HCT116 (cell line): ENCODE results near the gene TMEM121B. TPM values are rescaled to one million over a fixed set of nuclear protein-coding genes. Genes with fewer than 3 reads are reported as not detected.

Experiments
- ATAC-seq: fragments of 200-7000 bp; cut with Tn5 transposase; 2 replicates; pipeline ENCODE4 v1.9.1; 2020; ENCODE audit warnings: mild to moderate bottlenecking, moderate library complexity
- BruUV-seq: library from RNA; stranded (reverse); fragments of 400-500 nt; replicated peaks from 2 replicates; lab custom pipeline; 2021; lab: Mats Ljungman, UMichigan
- CTCF ChIA-PET: fragments of 300-600 bp; sonication (Branson Sonifier 250); formaldehyde crosslinking; loops from one replicate; lab custom pipeline; 2021; ENCODE audit warnings: antibody characterized with exemption; lab: Charles Lee
- POLR2A ChIA-PET: fragments of 300-600, 350-600 bp; sonication (Branson Sonifier 250); formaldehyde crosslinking; loops from one replicate; lab custom pipeline; 2021; ENCODE audit warnings: antibody characterized with exemption; lab: Charles Lee
- RAD21 ChIA-PET, 2 experiments: fragments of 300-600 bp; sonication (Branson Sonifier 250); formaldehyde crosslinking; loops; one replicate each; lab custom pipeline; 2023; ENCODE audit warnings: low total read pairs in 2 of 2; ENCODE audit not compliant: uncharacterized antibody in 2 of 2, unreplicated experiment in 2 of 2, low non-redundant PET in 1 of 2; lab: Charles Lee
- DNase-seq: peaks from one replicate; pipeline ENCODE4 v3.0.0-alpha.2; 2010; ENCODE audit warnings: low read depth, low spot score
- H2AFZ ChIP-seq: fragments of 200-600 bp; shearing (Covaris generic), sonication (generic); 2 replicates; pipeline ENCODE4 v1.6.1; 2017; ENCODE audit warnings: low read depth, mixed run types, mixed read lengths, antibody characterized with exemption, low read length; ENCODE audit not compliant: poor library complexity, severe bottlenecking
- H3K27ac ChIP-seq: 2 replicates; pipeline ENCODE4 v1.5.1; 2012; ENCODE audit warnings: low read depth, low read length
- H3K27me3 ChIP-seq: fragments of 200-600 bp; sonication (generic); 2 replicates; pipeline ENCODE4 v1.6.1; 2016; ENCODE audit warnings: mixed run types, low read length, mixed read lengths; ENCODE audit not compliant: insufficient read depth
- H3K36me3 ChIP-seq, 2 experiments: fragments of 200-500 bp in 1 of 2; fragments of 200-600 bp in 1 of 2; sonication (Bioruptor generic) in 1 of 2; sonication (generic) in 1 of 2; 2 replicates each; pipeline versions ENCODE4 v1.5.1 to v1.6.1; 2014 to 2016; ENCODE audit warnings: low read length in 2 of 2, inconsistent platforms in 1 of 2, mixed read lengths in 1 of 2, mixed run types in 1 of 2; ENCODE audit not compliant: insufficient read depth in 2 of 2, control insufficient read depth in 1 of 2
- H3K4me1 ChIP-seq, 2 experiments: fragments of 200-600 bp in 1 of 2; sonication (generic) in 1 of 2; 2 replicates each; pipeline versions ENCODE4 v1.5.1 to v1.6.1; 2012 to 2017; ENCODE audit warnings: low read length in 2 of 2, inconsistent platforms in 1 of 2, mild to moderate bottlenecking in 1 of 2, mixed read lengths in 1 of 2, mixed run types in 1 of 2, moderate library complexity in 1 of 2; ENCODE audit not compliant: insufficient read depth in 2 of 2, control insufficient read depth in 1 of 2
- H3K4me2 ChIP-seq: fragments of 200-600 bp; sonication (generic); 2 replicates; pipeline ENCODE4 v1.6.1; 2017; ENCODE audit warnings: mixed run types, low read length, mixed read lengths
- H3K4me3 ChIP-seq, 2 experiments: fragments of 200-600 bp in 1 of 2; sonication (generic) in 1 of 2; replicated peaks in 1 of 2; 2 replicates each; pipeline ENCODE4 v1.5.1; 2011 to 2016; ENCODE audit warnings: low read length in 2 of 2, control low read depth in 1 of 2, low read depth in 1 of 2, mild to moderate bottlenecking in 1 of 2, mixed read lengths in 1 of 2, mixed run types in 1 of 2
- H3K79me2 ChIP-seq: fragments of 200-600 bp; sonication (generic); 2 replicates; pipeline ENCODE4 v1.6.1; 2017; ENCODE audit warnings: mild to moderate bottlenecking, mixed run types, low read length, moderate library complexity, mixed read lengths; ENCODE audit not compliant: insufficient read depth
- H3K9ac ChIP-seq: fragments of 200-600 bp; sonication (generic); 2 replicates; pipeline ENCODE4 v1.6.1; 2016; ENCODE audit warnings: low read length, mixed read lengths
- H3K9me2 ChIP-seq: fragments of 200-600 bp; sonication (generic), shearing (Covaris generic); 2 replicates; pipeline ENCODE4 v1.6.1; 2017; ENCODE audit warnings: mixed run types, mild to moderate bottlenecking, moderate library complexity; ENCODE audit not compliant: insufficient read depth
- H3K9me3 ChIP-seq, 2 experiments: fragments of 200-500 bp in 1 of 2; fragments of 200-600 bp in 1 of 2; sonication (Bioruptor generic) in 1 of 2; sonication (generic) in 1 of 2; 2 replicates each; pipeline ENCODE4 v1.6.1; 2014 to 2017; ENCODE audit warnings: low read length in 2 of 2, mixed read lengths in 2 of 2, inconsistent platforms in 1 of 2, low read depth in 1 of 2, mild to moderate bottlenecking in 1 of 2, mixed run types in 1 of 2, moderate library complexity in 1 of 2; ENCODE audit not compliant: control insufficient read depth in 1 of 2, insufficient read depth in 1 of 2
- H4K20me1 ChIP-seq: fragments of 200-600 bp; sonication (generic), shearing (Covaris generic); 2 replicates; pipeline ENCODE4 v1.6.1; 2017; ENCODE audit warnings: mixed run types, mild to moderate bottlenecking, moderate library complexity; ENCODE audit not compliant: insufficient read depth
- CBX3 ChIP-seq: IDR thresholded peaks from 2 replicates; pipeline ENCODE4 v1.6.1; 2012; ENCODE audit warnings: low read depth
- CEBPB ChIP-seq: IDR thresholded peaks from 2 replicates; pipeline ENCODE4 v1.6.1; 2012; ENCODE audit warnings: low read depth
- EGR1 ChIP-seq: IDR thresholded peaks from 2 replicates; pipeline ENCODE4 v1.6.1; 2012; ENCODE audit warnings: low read depth
- EZH2phosphoT487 ChIP-seq: fragments of 200-600 bp; IDR thresholded peaks from 2 replicates; pipeline ENCODE4 v1.6.1; 2018; ENCODE audit warnings: antibody characterized with exemption, borderline replicate concordance
- JUND ChIP-seq: IDR thresholded peaks from 2 replicates; pipeline ENCODE4 v1.6.1; 2012
- SIN3A ChIP-seq: IDR thresholded peaks from 2 replicates; pipeline ENCODE4 v1.6.1; 2012; ENCODE audit warnings: low read depth
- SP1 ChIP-seq: IDR thresholded peaks from 2 replicates; pipeline ENCODE4 v1.6.1; 2012; ENCODE audit warnings: low read depth
- SRF ChIP-seq: IDR thresholded peaks from 2 replicates; pipeline ENCODE4 v1.6.1; 2012; ENCODE audit warnings: low read depth
- YY1 ChIP-seq: IDR thresholded peaks from 2 replicates; pipeline ENCODE4 v1.6.1; 2011; ENCODE audit warnings: low read length, low read depth, moderate library complexity, mild to moderate bottlenecking; ENCODE audit not compliant: insufficient replicate concordance; ENCODE audit errors: extremely low read depth
- ZFX ChIP-seq: fragments of 450-650 bp; IDR thresholded peaks from 2 replicates; pipeline ENCODE4 v1.6.1; 2017
- ZNF274 ChIP-seq: fragments of 200-500 bp; sonication (Bioruptor generic); IDR thresholded peaks from 2 replicates; pipeline ENCODE4 v1.6.1; 2014; ENCODE audit warnings: mild to moderate bottlenecking, low read depth, low read length, inconsistent platforms
- intact Hi-C: fragments of 100-400 bp; cut with micrococcal nuclease; formaldehyde crosslinking; loops from 2 replicates; pipeline ENCODE4 v1.10.0; 2022
- total RNA-seq: library from RNA; stranded (reverse); gene quantifications from one replicate; pipeline ENCODE4 v1.2.1, GENCODE V29; 2021; ENCODE audit not compliant: unreplicated experiment
- TF ChIP-seq, protein P1 (sequence below): IDR thresholded peaks from 2 replicates; pipeline ENCODE4 v1.6.1; 2012
- TF ChIP-seq, protein P2 (sequence below): IDR thresholded peaks from 2 replicates; pipeline ENCODE4 v1.6.1; 2012; ENCODE audit warnings: low read depth
- TF ChIP-seq, protein P3 (sequence below), 3 experiments: fragments of 200-600 bp in 1 of 3; sonication (generic) in 1 of 3; IDR thresholded peaks in 2 of 3; conservative IDR thresholded peaks in 1 of 3; 2 replicates each; pipeline ENCODE4 v1.5.1; 2012 to 2017; ENCODE audit warnings: low read depth in 2 of 3, low read length in 2 of 3, antibody characterized with exemption in 1 of 3, borderline replicate concordance in 1 of 3, control low read depth in 1 of 3, mild to moderate bottlenecking in 1 of 3, mixed read lengths in 1 of 3, mixed run types in 1 of 3, moderate library complexity in 1 of 3; ENCODE audit not compliant: insufficient read depth in 1 of 3
- TF ChIP-seq, protein P4 (sequence below): IDR thresholded peaks from 2 replicates; pipeline ENCODE4 v1.6.1; 2011; ENCODE audit warnings: mild to moderate bottlenecking, low read length, moderate library complexity; ENCODE audit not compliant: insufficient replicate concordance; ENCODE audit errors: extremely low read depth
- TF ChIP-seq, protein P5 (sequence below): IDR thresholded peaks from 2 replicates; pipeline ENCODE4 v1.6.1; 2012

TMEM121B gene
- total RNA-seq, 1 experiment from 2014 or later = 0.57 TPM

DNA sequence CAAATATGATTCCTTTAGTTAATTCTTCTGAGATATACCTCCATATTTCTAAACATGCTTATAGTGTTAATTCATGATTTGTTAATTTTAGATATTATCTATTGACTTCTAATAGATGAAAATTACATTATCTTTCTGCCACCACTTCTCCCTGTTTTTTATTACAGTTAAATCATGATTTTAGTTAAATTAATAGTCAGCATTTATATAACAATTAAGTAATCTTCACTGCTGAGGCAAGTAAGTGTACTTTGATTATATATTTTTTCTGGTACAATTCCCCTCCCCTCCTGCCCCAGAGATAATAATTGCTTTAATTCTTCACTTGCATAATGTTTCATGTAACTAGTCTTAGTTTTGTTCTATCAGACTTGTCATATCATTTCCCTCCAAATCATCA lies 30.6 kb downstream of the TMEM121B start:
- no peaks in the 10 kb centered on the region for H3K9me3 ChIP-seq
- RAD21 ChIA-PET = no interaction called here
- ATAC-seq = no peak
- BruUV-seq = no TSS peak
- POLR2A ChIA-PET = no interaction called here
- no peaks in the 10 kb centered on the region for H3K9me2 ChIP-seq
- no peak overlapping the region for H3K4me3 ChIP-seq
- no peaks in the 10 kb centered on the region; a peak in 1 of 4 replicates for H3K36me3 ChIP-seq
- H3K27me3 ChIP-seq = no peaks in the 10 kb centered on the region
- H3K79me2 ChIP-seq = peaks cover 60% of the 10 kb centered on the region
- intact Hi-C loops = no loop called here
- CTCF ChIA-PET = no interaction called here
- no peak overlapping the region for H3K9ac ChIP-seq
- H3K4me1 ChIP-seq = peaks cover 4 to 8% of the 10 kb centered on the region in 2 experiments; a peak in 1 of 4 replicates
- no peak overlapping the region for H3K27ac ChIP-seq
- DNase-seq = no peak
- no peak overlapping the region for H2AFZ ChIP-seq
- no peak overlapping the region for H3K4me2 ChIP-seq
- TF ChIP-seq, protein P1, sequence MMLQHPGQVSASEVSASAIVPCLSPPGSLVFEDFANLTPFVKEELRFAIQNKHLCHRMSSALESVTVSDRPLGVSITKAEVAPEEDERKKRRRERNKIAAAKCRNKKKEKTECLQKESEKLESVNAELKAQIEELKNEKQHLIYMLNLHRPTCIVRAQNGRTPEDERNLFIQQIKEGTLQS = no peak
- TF ChIP-seq SP1 = no peak
- TF ChIP-seq CBX3 = no peak
- no peak for TF ChIP-seq EGR1
- no peak for TF ChIP-seq SIN3A
- no peak for TF ChIP-seq YY1
- no peak for TF ChIP-seq ZFX
- no peak for TF ChIP-seq SRF
- TF ChIP-seq, protein P2, sequence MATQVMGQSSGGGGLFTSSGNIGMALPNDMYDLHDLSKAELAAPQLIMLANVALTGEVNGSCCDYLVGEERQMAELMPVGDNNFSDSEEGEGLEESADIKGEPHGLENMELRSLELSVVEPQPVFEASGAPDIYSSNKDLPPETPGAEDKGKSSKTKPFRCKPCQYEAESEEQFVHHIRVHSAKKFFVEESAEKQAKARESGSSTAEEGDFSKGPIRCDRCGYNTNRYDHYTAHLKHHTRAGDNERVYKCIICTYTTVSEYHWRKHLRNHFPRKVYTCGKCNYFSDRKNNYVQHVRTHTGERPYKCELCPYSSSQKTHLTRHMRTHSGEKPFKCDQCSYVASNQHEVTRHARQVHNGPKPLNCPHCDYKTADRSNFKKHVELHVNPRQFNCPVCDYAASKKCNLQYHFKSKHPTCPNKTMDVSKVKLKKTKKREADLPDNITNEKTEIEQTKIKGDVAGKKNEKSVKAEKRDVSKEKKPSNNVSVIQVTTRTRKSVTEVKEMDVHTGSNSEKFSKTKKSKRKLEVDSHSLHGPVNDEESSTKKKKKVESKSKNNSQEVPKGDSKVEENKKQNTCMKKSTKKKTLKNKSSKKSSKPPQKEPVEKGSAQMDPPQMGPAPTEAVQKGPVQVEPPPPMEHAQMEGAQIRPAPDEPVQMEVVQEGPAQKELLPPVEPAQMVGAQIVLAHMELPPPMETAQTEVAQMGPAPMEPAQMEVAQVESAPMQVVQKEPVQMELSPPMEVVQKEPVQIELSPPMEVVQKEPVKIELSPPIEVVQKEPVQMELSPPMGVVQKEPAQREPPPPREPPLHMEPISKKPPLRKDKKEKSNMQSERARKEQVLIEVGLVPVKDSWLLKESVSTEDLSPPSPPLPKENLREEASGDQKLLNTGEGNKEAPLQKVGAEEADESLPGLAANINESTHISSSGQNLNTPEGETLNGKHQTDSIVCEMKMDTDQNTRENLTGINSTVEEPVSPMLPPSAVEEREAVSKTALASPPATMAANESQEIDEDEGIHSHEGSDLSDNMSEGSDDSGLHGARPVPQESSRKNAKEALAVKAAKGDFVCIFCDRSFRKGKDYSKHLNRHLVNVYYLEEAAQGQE = no peak
- no peak for TF ChIP-seq ZNF274
- TF ChIP-seq, protein P3, sequence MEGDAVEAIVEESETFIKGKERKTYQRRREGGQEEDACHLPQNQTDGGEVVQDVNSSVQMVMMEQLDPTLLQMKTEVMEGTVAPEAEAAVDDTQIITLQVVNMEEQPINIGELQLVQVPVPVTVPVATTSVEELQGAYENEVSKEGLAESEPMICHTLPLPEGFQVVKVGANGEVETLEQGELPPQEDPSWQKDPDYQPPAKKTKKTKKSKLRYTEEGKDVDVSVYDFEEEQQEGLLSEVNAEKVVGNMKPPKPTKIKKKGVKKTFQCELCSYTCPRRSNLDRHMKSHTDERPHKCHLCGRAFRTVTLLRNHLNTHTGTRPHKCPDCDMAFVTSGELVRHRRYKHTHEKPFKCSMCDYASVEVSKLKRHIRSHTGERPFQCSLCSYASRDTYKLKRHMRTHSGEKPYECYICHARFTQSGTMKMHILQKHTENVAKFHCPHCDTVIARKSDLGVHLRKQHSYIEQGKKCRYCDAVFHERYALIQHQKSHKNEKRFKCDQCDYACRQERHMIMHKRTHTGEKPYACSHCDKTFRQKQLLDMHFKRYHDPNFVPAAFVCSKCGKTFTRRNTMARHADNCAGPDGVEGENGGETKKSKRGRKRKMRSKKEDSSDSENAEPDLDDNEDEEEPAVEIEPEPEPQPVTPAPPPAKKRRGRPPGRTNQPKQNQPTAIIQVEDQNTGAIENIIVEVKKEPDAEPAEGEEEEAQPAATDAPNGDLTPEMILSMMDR (IDR thresholded peaks at IDR 0.05 in 2 of 3, conservative IDR thresholded peaks at IDR 0.05 in 1 of 3; ENCODE audit: borderline replicate concordance in 1 of 3, insufficient read depth in 1 of 3, low read depth in 2 of 3, low read length in 2 of 3) = no peak
- TF ChIP-seq, protein P4, sequence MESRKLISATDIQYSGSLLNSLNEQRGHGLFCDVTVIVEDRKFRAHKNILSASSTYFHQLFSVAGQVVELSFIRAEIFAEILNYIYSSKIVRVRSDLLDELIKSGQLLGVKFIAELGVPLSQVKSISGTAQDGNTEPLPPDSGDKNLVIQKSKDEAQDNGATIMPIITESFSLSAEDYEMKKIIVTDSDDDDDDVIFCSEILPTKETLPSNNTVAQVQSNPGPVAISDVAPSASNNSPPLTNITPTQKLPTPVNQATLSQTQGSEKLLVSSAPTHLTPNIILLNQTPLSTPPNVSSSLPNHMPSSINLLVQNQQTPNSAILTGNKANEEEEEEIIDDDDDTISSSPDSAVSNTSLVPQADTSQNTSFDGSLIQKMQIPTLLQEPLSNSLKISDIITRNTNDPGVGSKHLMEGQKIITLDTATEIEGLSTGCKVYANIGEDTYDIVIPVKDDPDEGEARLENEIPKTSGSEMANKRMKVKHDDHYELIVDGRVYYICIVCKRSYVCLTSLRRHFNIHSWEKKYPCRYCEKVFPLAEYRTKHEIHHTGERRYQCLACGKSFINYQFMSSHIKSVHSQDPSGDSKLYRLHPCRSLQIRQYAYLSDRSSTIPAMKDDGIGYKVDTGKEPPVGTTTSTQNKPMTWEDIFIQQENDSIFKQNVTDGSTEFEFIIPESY = no peak
- TF ChIP-seq, protein P5, sequence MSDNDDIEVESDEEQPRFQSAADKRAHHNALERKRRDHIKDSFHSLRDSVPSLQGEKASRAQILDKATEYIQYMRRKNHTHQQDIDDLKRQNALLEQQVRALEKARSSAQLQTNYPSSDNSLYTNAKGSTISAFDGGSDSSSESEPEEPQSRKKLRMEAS = no peak
- no peak for TF ChIP-seq JUND
- no peak for TF ChIP-seq EZH2phosphoT487
- no peak for TF ChIP-seq CEBPB
- no peaks in the 10 kb centered on the region for H4K20me1 ChIP-seq
